Sigmoid colon (tissue), 4 donors: Measurements from ENCODE around the gene AVPR2.

ENCODE experiments used
- CTCF ChIP-seq, 4 experiments: fragments of 450-650 bp in 3 of 4; fragments of 200-600 bp in 1 of 4; IDR thresholded peaks; one replicate each; pipeline ENCODE4 v1.5.1; 2016 to 2019; ENCODE audit warnings: antibody characterized with exemption in 4 of 4, mild to moderate bottlenecking in 3 of 4, moderate library complexity in 2 of 4
- EP300 ChIP-seq, 4 donors: sonication (generic); formaldehyde crosslinking; IDR thresholded peaks; one replicate each; pipeline ENCODE4 v1.6.1; 2017; ENCODE audit warnings: antibody characterized with exemption in 4 of 4
- POLR2A ChIP-seq, 2 donors: fragments of 450-650 bp; IDR thresholded peaks; one replicate each; pipeline ENCODE4 v1.6.1; 2016; ENCODE audit warnings: antibody characterized with exemption in 2 of 2, mild to moderate bottlenecking in 2 of 2, moderate library complexity in 2 of 2
- POLR2AphosphoS5 ChIP-seq, 4 donors: sonication (generic); formaldehyde crosslinking; IDR thresholded peaks; one replicate each; pipeline ENCODE4 v1.6.1; 2017; ENCODE audit warnings: antibody characterized with exemption in 4 of 4

- no peak for TF ChIP-seq POLR2A (IDR thresholded peaks at IDR 0.05)
- TF ChIP-seq CTCF (IDR thresholded peaks at IDR 0.05) = no peak
- no peak for TF ChIP-seq EP300 (IDR thresholded peaks at IDR 0.05)
- no peak for TF ChIP-seq POLR2AphosphoS5 (IDR thresholded peaks at IDR 0.05)
These were observed 21.2 kb upstream of the AVPR2 start for GRCh38 chrX:153883163-153883843.
